K562 (cell line): ENCODE measurements around the gene NEK2. TPM values are rescaled to one million over a fixed set of nuclear protein-coding genes. Genes with fewer than 3 reads are reported as not detected.
A peak's percentile ranks its signal among the peaks of the same experiment; 100 is the strongest.

Experiments used
- ARID2 ChIP-seq: fragments of 450-650 bp; IDR thresholded peaks from 2 replicates; pipeline ENCODE4 v1.6.1; 2017; ENCODE audit warnings: antibody characterized with exemption, mild to moderate bottlenecking
- BDP1 ChIP-seq: IDR thresholded peaks from 3 replicates; pipeline ENCODE4 v1.6.1; 2011; ENCODE audit not compliant: insufficient read length, insufficient read depth
- CBFA2T3 ChIP-seq: fragments of 450-650 bp; IDR thresholded peaks from 2 replicates; pipeline ENCODE4 v1.6.1; 2017
- E2F5 ChIP-seq: sonication (generic); formaldehyde crosslinking; IDR thresholded peaks from 2 replicates; pipeline ENCODE4 v1.8.0; 2022; ENCODE audit warnings: mild to moderate bottlenecking, missing genetic modification reagents
- HMG20A ChIP-seq: fragments of 450-650 bp; formaldehyde crosslinking; conservative IDR thresholded peaks from 2 replicates; pipeline ENCODE4 v1.4.0; 2020; ENCODE audit warnings: mild to moderate bottlenecking, mixed read lengths
- MIER1 ChIP-seq: fragments of 450-650 bp; IDR thresholded peaks from 2 replicates; pipeline ENCODE4 v1.6.1; 2016; ENCODE audit warnings: antibody characterized with exemption, mild to moderate bottlenecking, low read depth
- MTA3 ChIP-seq: fragments of 450-650 bp; formaldehyde crosslinking; IDR thresholded peaks from 2 replicates; pipeline ENCODE4 v1.6.1; 2017; ENCODE audit warnings: mild to moderate bottlenecking, borderline replicate concordance
- NR1H2 ChIP-seq: sonication (generic); formaldehyde crosslinking; IDR thresholded peaks from 2 replicates; pipeline ENCODE4 v1.4.0; 2020; ENCODE audit warnings: mild to moderate bottlenecking, missing genetic modification reagents
- POLR2H ChIP-seq: IDR thresholded peaks from 2 replicates; pipeline ENCODE4 v1.6.1; 2016; ENCODE audit warnings: missing genetic modification characterization, low read depth, mild to moderate bottlenecking, control low read depth, missing compliant biosample characterization, moderate library complexity
- PPARD ChIP-seq: fragments of 250-450 bp; sonication (Bioruptor Pico); IDR thresholded peaks from 2 replicates; pipeline ENCODE4 v1.8.0; 2022; ENCODE audit warnings: inconsistent platforms, mild to moderate bottlenecking, moderate library complexity
- TARDBP ChIP-seq: fragments of 450-650 bp; IDR thresholded peaks from 2 replicates; pipeline ENCODE4 v1.6.1; 2016
- TFAM ChIP-seq: fragments of 250-450 bp; sonication (Bioruptor Pico); conservative IDR thresholded peaks from 2 replicates; pipeline ENCODE4 v1.5.0; 2021; ENCODE audit warnings: mild to moderate bottlenecking, moderate library complexity
- THRA ChIP-seq: fragments of 450-650 bp; IDR thresholded peaks from 2 replicates; pipeline ENCODE4 v1.6.1; 2017; ENCODE audit warnings: mild to moderate bottlenecking, moderate library complexity
- XRCC3 ChIP-seq: fragments of 450-650 bp; IDR thresholded peaks from 2 replicates; pipeline ENCODE4 v1.6.1; 2017; ENCODE audit warnings: mild to moderate bottlenecking, moderate library complexity
- ZBTB17 ChIP-seq: fragments of 450-650 bp; formaldehyde crosslinking; IDR thresholded peaks from 2 replicates; pipeline ENCODE4 v1.4.0; 2020; ENCODE audit warnings: mild to moderate bottlenecking
- ZFP1 ChIP-seq: fragments of 450-650 bp; formaldehyde crosslinking; IDR thresholded peaks from 2 replicates; pipeline ENCODE4 v1.4.0; 2020; ENCODE audit warnings: mild to moderate bottlenecking, mixed read lengths
- ZNF140 ChIP-seq: fragments of 250-450 bp; sonication (Bioruptor Pico); IDR thresholded peaks from 2 replicates; pipeline ENCODE4 v1.8.0; 2021; ENCODE audit warnings: moderate library complexity, mild to moderate bottlenecking, inconsistent platforms
- ZNF507 ChIP-seq: conservative IDR thresholded peaks from 2 replicates; pipeline ENCODE4 v1.6.1; 2017; ENCODE audit warnings: missing genetic modification characterization, missing compliant biosample characterization
- ZNF561 ChIP-seq: fragments of 450-650 bp; formaldehyde crosslinking; conservative IDR thresholded peaks from 2 replicates; pipeline ENCODE4 v1.4.0; 2020; ENCODE audit warnings: mild to moderate bottlenecking, moderate library complexity
- ZNF75A ChIP-seq: fragments of 450-650 bp; formaldehyde crosslinking; IDR thresholded peaks from 2 replicates; pipeline ENCODE4 v1.4.0; 2020; ENCODE audit warnings: mild to moderate bottlenecking
- polyA plus RNA-seq, 8 experiments: library from polyadenylated mRNA; depleted of rRNA in 4 of 8; stranded (reverse) in 5 of 8; unstranded in 3 of 8; fragments of >200 nt; fragmentation: Nextera tagmentation in 2 of 8; fragmentation: Illumina TruSeq in 1 of 8; extraction: Ambion mirVana in 2 of 8; extraction: Trizol in 1 of 8; gene quantifications; 2 replicates each; pipeline versions ENCODE4 v1.2.1 to v1.2.3, GENCODE V29; 2011 to 2014; ENCODE audit warnings: inconsistent platforms in 1 of 8, missing spikeins in 1 of 8
- total RNA-seq, 7 experiments: library from RNA; depleted of rRNA in 6 of 7; stranded (reverse); fragments of >200 nt in 6 of 7; fragmentation: Illumina TruSeq in 2 of 7; extraction: Trizol in 2 of 7; gene quantifications; 2 replicates each; pipeline versions ENCODE4 v1.2.1 to v1.2.3, GENCODE V29; 2011 to 2021; ENCODE audit warnings: low replicate concordance in 1 of 7
- TF ChIP-seq, protein P1 (sequence below), 2 experiments: fragments of 250-450 bp in 1 of 2; fragments of 450-650 bp in 1 of 2; sonication (Bioruptor Pico) in 1 of 2; IDR thresholded peaks; 2 replicates each; pipeline versions ENCODE4 v1.6.1 to v1.8.0; 2016 to 2021; ENCODE audit warnings: mild to moderate bottlenecking in 2 of 2, moderate library complexity in 2 of 2, missing compliant biosample characterization in 1 of 2, missing genetic modification characterization in 1 of 2
- TF ChIP-seq, protein P2 (sequence below), 2 experiments: fragments of 450-650 bp; conservative IDR thresholded peaks; 2 replicates each; pipeline ENCODE4 v1.6.1; 2017; ENCODE audit warnings: mild to moderate bottlenecking in 2 of 2, moderate library complexity in 2 of 2
- TF ChIP-seq, protein P3 (sequence below): fragments of 250-450 bp; sonication (Bioruptor Pico); IDR thresholded peaks from 2 replicates; pipeline ENCODE4 v1.5.0; 2021

The NEK2 gene
- total and polyA plus RNA-seq, 9 of the 15 experiments (the other 6 are each of a cell fraction or from before 2014, with no cell fraction given) = 30.0 to 74.7 (median 66.4) TPM

GRCh38 chr1:211630236-211631081, 45.0 kb downstream of the NEK2 start (continued):
- TF ChIP-seq POLR2H (tag) = no peak
- TF ChIP-seq PPARD (CRISPR knock-in tag) = no peak
- peak; percentile 81 for TF ChIP-seq ZBTB17 (CRISPR knock-in tag)
- peak; percentile 96 for TF ChIP-seq CBFA2T3
- no peak for TF ChIP-seq TFAM (CRISPR knock-in tag)
- no peak for TF ChIP-seq BDP1
- TF ChIP-seq, protein P1, sequence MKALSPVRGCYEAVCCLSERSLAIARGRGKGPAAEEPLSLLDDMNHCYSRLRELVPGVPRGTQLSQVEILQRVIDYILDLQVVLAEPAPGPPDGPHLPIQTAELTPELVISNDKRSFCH (CRISPR knock-in tag; IDR thresholded peaks at IDR 0.05) = no peak
- TF ChIP-seq, protein P1 (tag; IDR thresholded peaks at IDR 0.05) = peak; percentile 94
- TF ChIP-seq ZNF507 = no peak
- no peak for TF ChIP-seq ZNF140 (CRISPR knock-in tag)
- no peak for TF ChIP-seq E2F5 (CRISPR knock-in tag)
- no peak for TF ChIP-seq NR1H2 (CRISPR knock-in tag)
- no peak for TF ChIP-seq ZNF75A (CRISPR knock-in tag)
- no peak; the same call in 1 of the 2 replicates for TF ChIP-seq MIER1
- TF ChIP-seq TARDBP = no peak; the same call in 1 of the 2 replicates
- no peak for TF ChIP-seq ZNF561 (CRISPR knock-in tag)
- TF ChIP-seq, protein P2, sequence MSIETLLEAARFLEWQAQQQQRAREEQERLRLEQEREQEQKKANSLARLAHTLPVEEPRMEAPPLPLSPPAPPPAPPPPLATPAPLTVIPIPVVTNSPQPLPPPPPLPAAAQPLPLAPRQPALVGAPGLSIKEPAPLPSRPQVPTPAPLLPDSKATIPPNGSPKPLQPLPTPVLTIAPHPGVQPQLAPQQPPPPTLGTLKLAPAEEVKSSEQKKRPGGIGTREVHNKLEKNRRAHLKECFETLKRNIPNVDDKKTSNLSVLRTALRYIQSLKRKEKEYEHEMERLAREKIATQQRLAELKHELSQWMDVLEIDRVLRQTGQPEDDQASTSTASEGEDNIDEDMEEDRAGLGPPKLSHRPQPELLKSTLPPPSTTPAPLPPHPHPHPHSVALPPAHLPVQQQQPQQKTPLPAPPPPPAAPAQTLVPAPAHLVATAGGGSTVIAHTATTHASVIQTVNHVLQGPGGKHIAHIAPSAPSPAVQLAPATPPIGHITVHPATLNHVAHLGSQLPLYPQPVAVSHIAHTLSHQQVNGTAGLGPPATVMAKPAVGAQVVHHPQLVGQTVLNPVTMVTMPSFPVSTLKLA (conservative IDR thresholded peaks at IDR 0.05) = peak in 1 of 2 experiments; percentile 84; a peak in 3 of 4 replicates
- TF ChIP-seq, protein P3, sequence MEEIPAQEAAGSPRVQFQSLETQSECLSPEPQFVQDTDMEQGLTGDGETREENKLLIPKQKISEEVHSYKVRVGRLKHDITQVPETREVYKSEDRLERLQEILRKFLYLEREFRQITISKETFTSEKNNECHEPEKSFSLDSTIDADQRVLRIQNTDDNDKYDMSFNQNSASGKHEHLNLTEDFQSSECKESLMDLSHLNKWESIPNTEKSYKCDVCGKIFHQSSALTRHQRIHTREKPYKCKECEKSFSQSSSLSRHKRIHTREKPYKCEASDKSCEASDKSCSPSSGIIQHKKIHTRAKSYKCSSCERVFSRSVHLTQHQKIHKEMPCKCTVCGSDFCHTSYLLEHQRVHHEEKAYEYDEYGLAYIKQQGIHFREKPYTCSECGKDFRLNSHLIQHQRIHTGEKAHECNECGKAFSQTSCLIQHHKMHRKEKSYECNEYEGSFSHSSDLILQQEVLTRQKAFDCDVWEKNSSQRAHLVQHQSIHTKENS (CRISPR knock-in tag) = no peak
- TF ChIP-seq MTA3 = peak; percentile 96
- no peak for TF ChIP-seq XRCC3
- no peak for TF ChIP-seq ZFP1 (CRISPR knock-in tag)
- no peak for TF ChIP-seq ARID2
- TF ChIP-seq THRA = no peak
- TF ChIP-seq HMG20A (CRISPR knock-in tag) = no peak
